GM12878 (cell line): ENCODE results near the gene CAPN9.

Experiments used
- BCLAF1 ChIP-seq: fragments of 450-650 bp; IDR thresholded peaks from 2 replicates; pipeline ENCODE4 v1.6.1; 2017; ENCODE audit warnings: antibody characterized with exemption, mild to moderate bottlenecking, moderate library complexity
- CREB1 ChIP-seq: IDR thresholded peaks from 2 replicates; pipeline ENCODE4 v1.6.1; 2012; ENCODE audit warnings: low read depth, mild to moderate bottlenecking, inconsistent platforms
- GABPA ChIP-seq: IDR thresholded peaks from 2 replicates; pipeline ENCODE4 v1.6.1; 2014; ENCODE audit warnings: antibody characterized with exemption, low read depth, mild to moderate bottlenecking, inconsistent platforms
- HDAC2 ChIP-seq: fragments of 200-600 bp; sonication (generic); IDR thresholded peaks from 2 replicates; pipeline ENCODE4 v1.6.1; 2017
- MYC ChIP-seq: IDR thresholded peaks from 2 replicates; pipeline ENCODE4 v1.6.1; 2011; ENCODE audit warnings: mild to moderate bottlenecking, low read length, moderate library complexity, inconsistent platforms; ENCODE audit not compliant: insufficient read depth, insufficient replicate concordance, insufficient read length, severe bottlenecking
- NRF1 ChIP-seq: conservative IDR thresholded peaks from 2 replicates; pipeline ENCODE4 v1.6.1; 2011; ENCODE audit warnings: mild to moderate bottlenecking, low read depth, low read length, improper control_type of control experiment
- POLR2AphosphoS5 ChIP-seq: IDR thresholded peaks from 2 replicates; pipeline ENCODE4 v1.6.1; 2011; ENCODE audit warnings: mild to moderate bottlenecking, low read length, inconsistent platforms
- RFX5 ChIP-seq: IDR thresholded peaks from 2 replicates; pipeline ENCODE4 v1.6.1; 2011; ENCODE audit warnings: low read depth, low read length, improper control_type of control experiment
- TCF3 ChIP-seq: IDR thresholded peaks from 2 replicates; pipeline ENCODE4 v1.6.1; 2012; ENCODE audit warnings: low read depth, mild to moderate bottlenecking, low read length, borderline replicate concordance; ENCODE audit not compliant: insufficient read depth
- TF ChIP-seq, protein P1 (sequence below), 3 experiments: IDR thresholded peaks in 2 of 3; conservative IDR thresholded peaks in 1 of 3; 2 replicates each; pipeline ENCODE4 v1.5.1; 2011; ENCODE audit warnings: low read depth in 3 of 3, low read length in 3 of 3, mild to moderate bottlenecking in 3 of 3, control low read depth in 2 of 3, moderate library complexity in 2 of 3, inconsistent platforms in 1 of 3, mixed read lengths in 1 of 3; ENCODE audit not compliant: control insufficient read depth in 2 of 3, insufficient read depth in 1 of 3; ENCODE audit errors: extremely low read depth in 1 of 3

GRCh38 chr1:230786385-230786753 lies 39.2 kb downstream of the CAPN9 start:
- TF ChIP-seq BCLAF1 (no peak), MYC (no peak), TCF3 (no peak), POLR2AphosphoS5 (no peak), GABPA (no peak), RFX5 (no peak), CREB1 (no peak), HDAC2 (no peak), NRF1 (no peak)
- TF ChIP-seq, protein P1, sequence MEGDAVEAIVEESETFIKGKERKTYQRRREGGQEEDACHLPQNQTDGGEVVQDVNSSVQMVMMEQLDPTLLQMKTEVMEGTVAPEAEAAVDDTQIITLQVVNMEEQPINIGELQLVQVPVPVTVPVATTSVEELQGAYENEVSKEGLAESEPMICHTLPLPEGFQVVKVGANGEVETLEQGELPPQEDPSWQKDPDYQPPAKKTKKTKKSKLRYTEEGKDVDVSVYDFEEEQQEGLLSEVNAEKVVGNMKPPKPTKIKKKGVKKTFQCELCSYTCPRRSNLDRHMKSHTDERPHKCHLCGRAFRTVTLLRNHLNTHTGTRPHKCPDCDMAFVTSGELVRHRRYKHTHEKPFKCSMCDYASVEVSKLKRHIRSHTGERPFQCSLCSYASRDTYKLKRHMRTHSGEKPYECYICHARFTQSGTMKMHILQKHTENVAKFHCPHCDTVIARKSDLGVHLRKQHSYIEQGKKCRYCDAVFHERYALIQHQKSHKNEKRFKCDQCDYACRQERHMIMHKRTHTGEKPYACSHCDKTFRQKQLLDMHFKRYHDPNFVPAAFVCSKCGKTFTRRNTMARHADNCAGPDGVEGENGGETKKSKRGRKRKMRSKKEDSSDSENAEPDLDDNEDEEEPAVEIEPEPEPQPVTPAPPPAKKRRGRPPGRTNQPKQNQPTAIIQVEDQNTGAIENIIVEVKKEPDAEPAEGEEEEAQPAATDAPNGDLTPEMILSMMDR (IDR thresholded peaks at IDR 0.05 in 2 of 3, conservative IDR thresholded peaks at IDR 0.05 in 1 of 3; ENCODE audit: control insufficient read depth in 2 of 3, extremely low read depth in 1 of 3, insufficient read depth in 1 of 3, low read depth in 3 of 3, low read length in 3 of 3), result no peak
